Measurements from ENCODE around the gene UPP2. TPM values are rescaled to one million over a fixed set of nuclear protein-coding genes. Genes with fewer than 3 reads are reported as not detected.
A peak's percentile ranks its signal among the peaks of the same experiment; 100 is the strongest.

UPP2 gene
- total RNA-seq, 1 experiment from 2014 or later = not detected

GRCh38 chr2:158099716-158100115 lies 2.0 kb upstream of the UPP2 start:
- DNase-seq (ENCODE audit: low read depth, low spot score) = no peak
- in situ Hi-C loops (cut with HindIII; ENCODE audit: low pct_unique_long_range_greater_than_20kb, low sequenced_read_pairs) = no loop called here

GRCh38 chr2:158100411-158100810 lies 1.3 kb upstream of the UPP2 start:
- in situ Hi-C loops (cut with HindIII; ENCODE audit: low pct_unique_long_range_greater_than_20kb, low sequenced_read_pairs) = no loop called here
- DNase-seq (ENCODE audit: low read depth, low spot score) = no peak

- in situ Hi-C loops (cut with HindIII; ENCODE audit: low pct_unique_long_range_greater_than_20kb, low sequenced_read_pairs) = no loop called here
- DNase-seq (ENCODE audit: low read depth, low spot score) = no peak
Observed at GRCh38 chr2:158102446-158102845, 770 bp downstream of the UPP2 start.

- no peak for DNase-seq (ENCODE audit: low read depth, low spot score)
- in situ Hi-C loops (cut with HindIII; ENCODE audit: low pct_unique_long_range_greater_than_20kb, low sequenced_read_pairs) = no loop called here
Observed at GRCh38 chr2:158103411-158104012, 1.8 kb downstream of the UPP2 start.

- DNase-seq (ENCODE audit: low read depth, low spot score) = no peak
- in situ Hi-C loops (cut with HindIII; ENCODE audit: low pct_unique_long_range_greater_than_20kb, low sequenced_read_pairs) = no loop called here
Observed at GRCh38 chr2:158104903-158105302, 3.2 kb downstream of the UPP2 start.

- in situ Hi-C loops (cut with HindIII; ENCODE audit: low pct_unique_long_range_greater_than_20kb, low sequenced_read_pairs) = no loop called here
- no peak for DNase-seq (ENCODE audit: low read depth, low spot score)
Observed at GRCh38 chr2:158112992-158113391, 11.3 kb downstream of the UPP2 start.

- no peak for DNase-seq (ENCODE audit: low read depth, low spot score)
Observed at GRCh38 chr2:158113741-158114295, 12.1 kb downstream of the UPP2 start.

GRCh38 chr2:158114516-158114915 lies 12.8 kb downstream of the UPP2 start:
- DNase-seq (ENCODE audit: low read depth, low spot score) = no peak
- in situ Hi-C loops (cut with HindIII; ENCODE audit: low pct_unique_long_range_greater_than_20kb, low sequenced_read_pairs) = no loop called here

More at GRCh38 chr2:158113741-158114295, 12.1 kb downstream of the UPP2 start:
- in situ Hi-C loops (cut with HindIII; ENCODE audit: low pct_unique_long_range_greater_than_20kb, low sequenced_read_pairs) = no loop called here

- in situ Hi-C loops (cut with HindIII; ENCODE audit: low pct_unique_long_range_greater_than_20kb, low sequenced_read_pairs) = no loop called here
- DNase-seq (ENCODE audit: low read depth, low spot score) = no peak
Observed at GRCh38 chr2:158115202-158115767, 13.6 kb downstream of the UPP2 start.

GRCh38 chr2:158116936-158117335 lies 15.3 kb downstream of the UPP2 start:
- in situ Hi-C loops (cut with HindIII; ENCODE audit: low pct_unique_long_range_greater_than_20kb, low sequenced_read_pairs) = no loop called here
- no peak for DNase-seq (ENCODE audit: low read depth, low spot score)

- peak; percentile 11 for DNase-seq (ENCODE audit: low read depth, low spot score)
Observed at GRCh38 chr2:158120102-158120501, 18.4 kb downstream of the UPP2 start.

GRCh38 chr2:158120664-158121641 lies 19.3 kb downstream of the UPP2 start:
- DNase-seq (ENCODE audit: low read depth, low spot score) = no peak
- in situ Hi-C loops (cut with HindIII; ENCODE audit: low pct_unique_long_range_greater_than_20kb, low sequenced_read_pairs) = no loop called here

More at GRCh38 chr2:158120102-158120501, 18.4 kb downstream of the UPP2 start:
- in situ Hi-C loops (cut with HindIII; ENCODE audit: low pct_unique_long_range_greater_than_20kb, low sequenced_read_pairs) = no loop called here

GRCh38 chr2:158124896-158125295 lies 23.2 kb downstream of the UPP2 start:
- no peak for DNase-seq (ENCODE audit: low read depth, low spot score)
- in situ Hi-C loops (cut with HindIII; ENCODE audit: low pct_unique_long_range_greater_than_20kb, low sequenced_read_pairs) = no loop called here

- no peak for DNase-seq (ENCODE audit: low read depth, low spot score)
- in situ Hi-C loops (cut with HindIII; ENCODE audit: low pct_unique_long_range_greater_than_20kb, low sequenced_read_pairs) = no loop called here
Observed at GRCh38 chr2:158125756-158126498, 24.3 kb downstream of the UPP2 start.

GRCh38 chr2:158127380-158127804 lies 25.7 kb downstream of the UPP2 start:
- no peak for DNase-seq (ENCODE audit: low read depth, low spot score)
- in situ Hi-C loops (cut with HindIII; ENCODE audit: low pct_unique_long_range_greater_than_20kb, low sequenced_read_pairs) = no loop called here

- no peak for DNase-seq (ENCODE audit: low read depth, low spot score)
- in situ Hi-C loops (cut with HindIII; ENCODE audit: low pct_unique_long_range_greater_than_20kb, low sequenced_read_pairs) = no loop called here
Observed at GRCh38 chr2:158128168-158128973, 26.7 kb downstream of the UPP2 start.

GRCh38 chr2:158129037-158129436 lies 27.4 kb downstream of the UPP2 start:
- in situ Hi-C loops (cut with HindIII; ENCODE audit: low pct_unique_long_range_greater_than_20kb, low sequenced_read_pairs) = no loop called here

More at GRCh38 chr2:158129037-158129436, 27.4 kb downstream of the UPP2 start:
- DNase-seq (ENCODE audit: low read depth, low spot score) = no peak
